Measurements from ENCODE around the gene DCXR. TPM values are rescaled to one million over a fixed set of nuclear protein-coding genes. Genes with fewer than 3 reads are reported as not detected.

DCXR gene
- total and polyA plus RNA-seq, 2 experiments from 2014 or later = 86.9 to 137 TPM

DNA sequence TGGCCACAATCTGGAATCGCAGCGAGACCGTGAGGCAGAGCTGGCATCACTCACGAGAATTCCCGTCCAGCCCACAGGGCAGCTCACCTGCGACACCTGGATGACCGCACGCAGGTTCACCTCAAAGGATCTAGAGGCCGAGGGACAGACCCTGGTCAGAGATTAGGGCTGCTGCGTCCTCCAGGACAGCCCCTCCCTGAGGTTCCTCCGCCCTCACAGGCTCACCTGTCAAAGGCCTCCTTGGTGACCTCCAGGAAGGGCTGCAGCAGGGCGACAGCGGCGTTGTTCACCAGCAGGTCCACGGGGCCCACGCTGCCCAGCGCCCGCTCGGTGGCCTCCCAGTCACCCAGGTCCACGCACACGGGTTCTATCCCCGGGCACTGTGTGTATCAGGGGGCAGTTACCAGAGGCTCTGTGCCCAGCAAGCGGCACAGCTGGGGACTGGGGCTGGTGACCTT, 834 bp downstream of the DCXR start (continued):
- TF ChIP-seq, protein P1, sequence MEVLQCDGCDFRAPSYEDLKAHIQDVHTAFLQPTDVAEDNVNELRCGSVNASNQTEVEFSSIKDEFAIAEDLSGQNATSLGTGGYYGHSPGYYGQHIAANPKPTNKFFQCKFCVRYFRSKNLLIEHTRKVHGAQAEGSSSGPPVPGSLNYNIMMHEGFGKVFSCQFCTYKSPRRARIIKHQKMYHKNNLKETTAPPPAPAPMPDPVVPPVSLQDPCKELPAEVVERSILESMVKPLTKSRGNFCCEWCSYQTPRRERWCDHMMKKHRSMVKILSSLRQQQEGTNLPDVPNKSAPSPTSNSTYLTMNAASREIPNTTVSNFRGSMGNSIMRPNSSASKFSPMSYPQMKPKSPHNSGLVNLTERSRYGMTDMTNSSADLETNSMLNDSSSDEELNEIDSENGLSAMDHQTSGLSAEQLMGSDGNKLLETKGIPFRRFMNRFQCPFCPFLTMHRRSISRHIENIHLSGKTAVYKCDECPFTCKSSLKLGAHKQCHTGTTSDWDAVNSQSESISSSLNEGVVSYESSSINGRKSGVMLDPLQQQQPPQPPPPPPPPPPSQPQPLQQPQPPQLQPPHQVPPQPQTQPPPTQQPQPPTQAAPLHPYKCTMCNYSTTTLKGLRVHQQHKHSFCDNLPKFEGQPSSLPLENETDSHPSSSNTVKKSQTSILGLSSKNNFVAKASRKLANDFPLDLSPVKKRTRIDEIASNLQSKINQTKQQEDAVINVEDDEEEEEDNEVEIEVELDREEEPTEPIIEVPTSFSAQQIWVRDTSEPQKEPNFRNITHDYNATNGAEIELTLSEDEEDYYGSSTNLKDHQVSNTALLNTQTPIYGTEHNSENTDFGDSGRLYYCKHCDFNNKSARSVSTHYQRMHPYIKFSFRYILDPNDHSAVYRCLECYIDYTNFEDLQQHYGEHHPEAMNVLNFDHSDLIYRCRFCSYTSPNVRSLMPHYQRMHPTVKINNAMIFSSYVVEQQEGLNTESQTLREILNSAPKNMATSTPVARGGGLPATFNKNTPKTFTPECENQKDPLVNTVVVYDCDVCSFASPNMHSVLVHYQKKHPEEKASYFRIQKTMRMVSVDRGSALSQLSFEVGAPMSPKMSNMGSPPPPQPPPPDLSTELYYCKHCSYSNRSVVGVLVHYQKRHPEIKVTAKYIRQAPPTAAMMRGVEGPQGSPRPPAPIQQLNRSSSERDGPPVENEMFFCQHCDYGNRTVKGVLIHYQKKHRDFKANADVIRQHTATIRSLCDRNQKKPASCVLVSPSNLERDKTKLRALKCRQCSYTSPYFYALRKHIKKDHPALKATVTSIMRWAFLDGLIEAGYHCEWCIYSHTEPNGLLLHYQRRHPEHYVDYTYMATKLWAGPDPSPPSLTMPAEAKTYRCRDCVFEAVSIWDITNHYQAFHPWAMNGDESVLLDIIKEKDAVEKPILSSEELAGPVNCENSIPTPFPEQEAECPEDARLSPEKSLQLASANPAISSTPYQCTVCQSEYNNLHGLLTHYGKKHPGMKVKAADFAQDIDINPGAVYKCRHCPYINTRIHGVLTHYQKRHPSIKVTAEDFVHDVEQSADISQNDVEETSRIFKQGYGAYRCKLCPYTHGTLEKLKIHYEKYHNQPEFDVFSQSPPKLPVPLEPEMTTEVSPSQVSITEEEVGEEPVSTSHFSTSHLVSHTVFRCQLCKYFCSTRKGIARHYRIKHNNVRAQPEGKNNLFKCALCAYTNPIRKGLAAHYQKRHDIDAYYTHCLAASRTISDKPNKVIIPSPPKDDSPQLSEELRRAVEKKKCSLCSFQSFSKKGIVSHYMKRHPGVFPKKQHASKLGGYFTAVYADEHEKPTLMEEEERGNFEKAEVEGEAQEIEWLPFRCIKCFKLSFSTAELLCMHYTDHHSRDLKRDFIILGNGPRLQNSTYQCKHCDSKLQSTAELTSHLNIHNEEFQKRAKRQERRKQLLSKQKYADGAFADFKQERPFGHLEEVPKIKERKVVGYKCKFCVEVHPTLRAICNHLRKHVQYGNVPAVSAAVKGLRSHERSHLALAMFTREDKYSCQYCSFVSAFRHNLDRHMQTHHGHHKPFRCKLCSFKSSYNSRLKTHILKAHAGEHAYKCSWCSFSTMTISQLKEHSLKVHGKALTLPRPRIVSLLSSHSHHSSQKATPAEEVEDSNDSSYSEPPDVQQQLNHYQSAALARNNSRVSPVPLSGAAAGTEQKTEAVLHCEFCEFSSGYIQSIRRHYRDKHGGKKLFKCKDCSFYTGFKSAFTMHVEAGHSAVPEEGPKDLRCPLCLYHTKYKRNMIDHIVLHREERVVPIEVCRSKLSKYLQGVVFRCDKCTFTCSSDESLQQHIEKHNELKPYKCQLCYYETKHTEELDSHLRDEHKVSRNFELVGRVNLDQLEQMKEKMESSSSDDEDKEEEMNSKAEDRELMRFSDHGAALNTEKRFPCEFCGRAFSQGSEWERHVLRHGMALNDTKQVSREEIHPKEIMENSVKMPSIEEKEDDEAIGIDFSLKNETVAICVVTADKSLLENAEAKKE (CRISPR knock-in tag; IDR thresholded peaks at IDR 0.05) = no peak
- no peak for TF ChIP-seq POLR2AphosphoS5 (IDR thresholded peaks at IDR 0.05; ENCODE audit: low read depth)
- no peak for TF ChIP-seq JUNB (IDR thresholded peaks at IDR 0.05; ENCODE audit: unreplicated experiment)
- TF ChIP-seq CREB1 (CRISPR knock-in tag; IDR thresholded peaks at IDR 0.05; ENCODE audit: low read depth) = no peak
- TF ChIP-seq ZNF114 (CRISPR knock-in tag; IDR thresholded peaks at IDR 0.05) = no peak
- no peak for TF ChIP-seq EZH2 (IDR thresholded peaks at IDR 0.05; ENCODE audit: low read depth, unreplicated experiment)
- no peak for TF ChIP-seq STAT1 (IDR thresholded peaks at IDR 0.05; ENCODE audit: unreplicated experiment)
- no peak for TF ChIP-seq ZNF331 (CRISPR knock-in tag; IDR thresholded peaks at IDR 0.05; ENCODE audit: low read depth)

- H2AFZ ChIP-seq = no peak overlapping the region
- H3K27me3 ChIP-seq (ENCODE audit: insufficient read depth) = no peaks in the 10 kb centered on the region
- H3K4me2 ChIP-seq = peak overlapping the region; percentile 95
- Mint-ChIP-seq H3K4me1 (peaks cover 21% of the 10 kb centered on the region), H3K9me3 (no peaks in the 10 kb centered on the region; the same call in 2 of the 3 replicates), H3K27ac (no peak overlapping the region), H3K4me3 (peak overlapping the region; percentile 75), H3K27me3 (ENCODE audit: insufficient read depth, low read depth, poor library complexity) (peaks cover 12% of the 10 kb centered on the region), H3K36me3 (ENCODE audit: low read depth) (peaks cover 3% of the 10 kb centered on the region; the same call in 2 of the 3 replicates)
- peaks cover 9% of the 10 kb centered on the region; the same call in 1 of the 2 replicates for H3K4me1 ChIP-seq (ENCODE audit: insufficient read depth)
- H3F3A ChIP-seq (replicated peaks; ENCODE audit: low read depth) = peaks cover 11% of the 10 kb centered on the region
- H4K20me1 ChIP-seq (replicated peaks; ENCODE audit: insufficient read depth) = no peaks in the 10 kb centered on the region; the same call in 1 of the 2 replicates
- ATAC-seq (no peak), DNase-seq (ENCODE audit: low spot score) (no peak)
- H3K79me2 ChIP-seq (replicated peaks; ENCODE audit: insufficient read depth) = peaks cover 8% of the 10 kb centered on the region; the same call in 1 of the 2 replicates
- no peak overlapping the region for H3K27ac ChIP-seq (ENCODE audit: low read depth)
- peak overlapping the region; percentile 81 for H3K4me3 ChIP-seq
- H3K9me2 ChIP-seq (ENCODE audit: insufficient read depth) = no peaks in the 10 kb centered on the region
- H3K36me3 ChIP-seq (ENCODE audit: insufficient read depth) = no peaks in the 10 kb centered on the region
- TF ChIP-seq EZH2phosphoT487 (IDR thresholded peaks at IDR 0.05; ENCODE audit: unreplicated experiment) (no peak), ZNF331 (CRISPR knock-in tag; IDR thresholded peaks at IDR 0.05; ENCODE audit: low read depth) (no peak), EZH2 (IDR thresholded peaks at IDR 0.05; ENCODE audit: low read depth, unreplicated experiment) (no peak), ETS1 (IDR thresholded peaks at IDR 0.05) (no peak), JUNB (IDR thresholded peaks at IDR 0.05; ENCODE audit: unreplicated experiment) (no peak), POLR2AphosphoS5 (IDR thresholded peaks at IDR 0.05; ENCODE audit: low read depth) (no peak), STAT1 (IDR thresholded peaks at IDR 0.05; ENCODE audit: unreplicated experiment) (no peak)
- TF ChIP-seq, protein P2, sequence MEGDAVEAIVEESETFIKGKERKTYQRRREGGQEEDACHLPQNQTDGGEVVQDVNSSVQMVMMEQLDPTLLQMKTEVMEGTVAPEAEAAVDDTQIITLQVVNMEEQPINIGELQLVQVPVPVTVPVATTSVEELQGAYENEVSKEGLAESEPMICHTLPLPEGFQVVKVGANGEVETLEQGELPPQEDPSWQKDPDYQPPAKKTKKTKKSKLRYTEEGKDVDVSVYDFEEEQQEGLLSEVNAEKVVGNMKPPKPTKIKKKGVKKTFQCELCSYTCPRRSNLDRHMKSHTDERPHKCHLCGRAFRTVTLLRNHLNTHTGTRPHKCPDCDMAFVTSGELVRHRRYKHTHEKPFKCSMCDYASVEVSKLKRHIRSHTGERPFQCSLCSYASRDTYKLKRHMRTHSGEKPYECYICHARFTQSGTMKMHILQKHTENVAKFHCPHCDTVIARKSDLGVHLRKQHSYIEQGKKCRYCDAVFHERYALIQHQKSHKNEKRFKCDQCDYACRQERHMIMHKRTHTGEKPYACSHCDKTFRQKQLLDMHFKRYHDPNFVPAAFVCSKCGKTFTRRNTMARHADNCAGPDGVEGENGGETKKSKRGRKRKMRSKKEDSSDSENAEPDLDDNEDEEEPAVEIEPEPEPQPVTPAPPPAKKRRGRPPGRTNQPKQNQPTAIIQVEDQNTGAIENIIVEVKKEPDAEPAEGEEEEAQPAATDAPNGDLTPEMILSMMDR (conservative IDR thresholded peaks at IDR 0.05; ENCODE audit: low read depth in 2 of 2) = no peak
These were observed 1.4 kb downstream of the DCXR start for GRCh38 chr17:82035956-82036633.

Measured in GM23338 (cell line).